Left forelimb (tissue), 1 donor: ENCODE results near the gene DAPK1.
"Not testable (repeated sequence)": the region's sequence is repeated elsewhere in the genome, so short reads cannot be mapped to it uniquely, and the experiment has no call there.

ENCODE experiments used
- DNase-seq: peaks from one replicate; pipeline ENCODE4 v3.0.0-alpha.2; 2018; ENCODE audit warnings: low spot score

The DAPK1 gene

GRCh38 chr9:87543251-87543650 is 45.6 kb downstream of the DAPK1 start:
- no peak for DNase-seq

- DNase-seq = no peak
These were observed 48.2 kb downstream of the DAPK1 start for GRCh38 chr9:87545858-87546257.

GRCh38 chr9:87546704-87547103 is 49.0 kb downstream of the DAPK1 start:
- no peak for DNase-seq

- DNase-seq = no peak
These were observed 50.0 kb downstream of the DAPK1 start for GRCh38 chr9:87547671-87548081.

- DNase-seq = no peak
These were observed 50.5 kb downstream of the DAPK1 start for GRCh38 chr9:87548159-87548558.

GRCh38 chr9:87549088-87549487 is 51.4 kb downstream of the DAPK1 start:
- DNase-seq = not testable (repeated sequence)

GRCh38 chr9:87549791-87550190 is 52.1 kb downstream of the DAPK1 start:
- DNase-seq = no peak

GRCh38 chr9:87550253-87550954 is 52.7 kb downstream of the DAPK1 start:
- DNase-seq = no peak

GRCh38 chr9:87551772-87552217 is 54.1 kb downstream of the DAPK1 start:
- no peak for DNase-seq

GRCh38 chr9:87554171-87554910 is 56.7 kb downstream of the DAPK1 start:
- DNase-seq = no peak

- DNase-seq = no peak
These were observed 57.3 kb downstream of the DAPK1 start for GRCh38 chr9:87554976-87555375.

GRCh38 chr9:87556039-87556438 is 58.4 kb downstream of the DAPK1 start:
- DNase-seq = no peak

GRCh38 chr9:87556821-87557220 is 59.2 kb downstream of the DAPK1 start:
- no peak for DNase-seq

- no peak for DNase-seq
These were observed 60.3 kb downstream of the DAPK1 start for GRCh38 chr9:87557996-87558395.

GRCh38 chr9:87558606-87559190 is 61.0 kb downstream of the DAPK1 start:
- DNase-seq = no peak

- DNase-seq = no peak
These were observed 64.4 kb downstream of the DAPK1 start for GRCh38 chr9:87562062-87562461.

- no peak for DNase-seq
These were observed 65.0 kb downstream of the DAPK1 start for GRCh38 chr9:87562530-87563170.

GRCh38 chr9:87564111-87564510 is 66.4 kb downstream of the DAPK1 start:
- no peak for DNase-seq

- DNase-seq = no peak
These were observed 67.1 kb downstream of the DAPK1 start for GRCh38 chr9:87564791-87565241.

- no peak for DNase-seq
These were observed 69.3 kb downstream of the DAPK1 start for GRCh38 chr9:87567001-87567400.

- DNase-seq = no peak
These were observed 69.9 kb downstream of the DAPK1 start for GRCh38 chr9:87567571-87567970.

- no peak for DNase-seq
These were observed 70.3 kb downstream of the DAPK1 start for GRCh38 chr9:87567983-87568382.

- no peak for DNase-seq
These were observed 70.7 kb downstream of the DAPK1 start for GRCh38 chr9:87568401-87568800.
